K562 (cell line): ENCODE results near the gene PLCE1. TPM values are rescaled to one million over a fixed set of nuclear protein-coding genes. Genes with fewer than 3 reads are reported as not detected.

Source experiments
- ATAC-seq: fragments of 200-7000 bp; cut with Tn5 transposase; 3 replicates; pipeline ENCODE4 v1.9.1; 2020; ENCODE audit warnings: moderate library complexity
- BruUV-seq: library from RNA; stranded (reverse); fragments of 400-500 nt; replicated peaks from 2 replicates; lab custom pipeline; 2021; lab: Mats Ljungman, UMichigan
- CTCF ChIA-PET: fragments of 300-600 bp; formaldehyde crosslinking; extraction: SDS; loops from one replicate; lab custom pipeline; 2021; ENCODE audit warnings: low intra/inter-chr PET ratio; lab: Yijun Ruan, JAX
- POLR2A ChIA-PET: fragments of 300-600, 350-650 bp; sonication (Branson Sonifier 250); formaldehyde crosslinking; extraction: SDS; loops from one replicate; lab custom pipeline; 2021; ENCODE audit warnings: antibody characterized with exemption, inconsistent platforms; lab: Yijun Ruan, JAX
- DNase-seq, 4 experiments: peaks; one replicate each; pipeline versions ENCODE4 v3.0.0 to v3.0.0-alpha.2; 2011 to 2018; ENCODE audit warnings: low spot score in 3 of 4, mixed read lengths in 3 of 4; ENCODE audit errors: extremely low read depth in 1 of 4
- FAIRE-seq: peaks from 2 replicates; lab custom pipeline; 2011; peaks lifted over from hg19 to GRCh38; lab: Jason Lieb, UNC
- H2AFZ ChIP-seq: 2 replicates; pipeline ENCODE4 v1.6.0; 2011; ENCODE audit warnings: low read depth, low read length, control low read depth, inconsistent platforms
- H3K27ac ChIP-seq: fragments of 200-600 bp; 3 replicates; pipeline ENCODE4 v1.8.0; 2011; ENCODE audit warnings: low read depth, mild to moderate bottlenecking, control low read depth, inconsistent platforms, low read length, moderate library complexity, mixed read lengths; ENCODE audit errors: extremely low read depth
- H3K27me3 ChIP-seq, 2 experiments: fragments of 300-600 bp in 1 of 2; 2 replicates in 1 of 2; 3 replicates in 1 of 2; pipeline versions ENCODE4 v1.6.0 to v1.8.0; 2011; ENCODE audit warnings: inconsistent platforms in 2 of 2, low read length in 2 of 2, mild to moderate bottlenecking in 1 of 2, mixed read lengths in 1 of 2, moderate library complexity in 1 of 2; ENCODE audit not compliant: control insufficient read depth in 2 of 2, insufficient read depth in 2 of 2
- H3K36me3 ChIP-seq: fragments of 300-600 bp; 3 replicates; pipeline ENCODE4 v1.8.0; 2011; ENCODE audit warnings: mild to moderate bottlenecking, low read length, inconsistent platforms; ENCODE audit not compliant: control insufficient read depth, insufficient read depth
- H3K4me1 ChIP-seq, 2 experiments: fragments of 200-600 bp in 1 of 2; replicated peaks in 1 of 2; 2 replicates in 1 of 2; 3 replicates in 1 of 2; pipeline versions ENCODE4 v1.5.1 to v1.8.0; 2011; ENCODE audit warnings: inconsistent platforms in 2 of 2, low read length in 2 of 2, mild to moderate bottlenecking in 1 of 2, mixed read lengths in 1 of 2, moderate library complexity in 1 of 2; ENCODE audit not compliant: control insufficient read depth in 2 of 2, insufficient read depth in 2 of 2
- H3K4me2 ChIP-seq: 2 replicates; pipeline ENCODE4 v1.6.1; 2011; ENCODE audit warnings: low read length, control low read depth, inconsistent platforms, mixed read lengths; ENCODE audit not compliant: insufficient read depth
- H3K4me3 ChIP-seq: fragments of 200-600 bp; sonication (generic), shearing (Covaris generic); 2 replicates; pipeline ENCODE4 v1.5.1; 2016; ENCODE audit warnings: control low read depth, inconsistent platforms
- H3K79me2 ChIP-seq: fragments of 200-600 bp; 3 replicates; pipeline ENCODE4 v1.8.0; 2011; ENCODE audit warnings: low read length, inconsistent platforms; ENCODE audit not compliant: control insufficient read depth, insufficient read depth
- H3K9ac ChIP-seq, 2 experiments: 2 replicates each; pipeline versions ENCODE4 v1.6.0 to v1.6.1; 2011; ENCODE audit warnings: low read depth in 2 of 2, low read length in 2 of 2, control low read depth in 1 of 2, inconsistent platforms in 1 of 2, mild to moderate bottlenecking in 1 of 2, mixed read lengths in 1 of 2; ENCODE audit not compliant: insufficient read depth in 1 of 2
- H3K9me1 ChIP-seq: one replicate; pipeline ENCODE4 v1.6.0; 2011; ENCODE audit warnings: inconsistent platforms, mild to moderate bottlenecking, low read length, moderate library complexity; ENCODE audit not compliant: control insufficient read depth, insufficient read depth
- H3K9me3 ChIP-seq: replicated peaks from 2 replicates; pipeline ENCODE4 v1.5.1; 2011; ENCODE audit warnings: low read depth, low read length, inconsistent platforms; ENCODE audit not compliant: control insufficient read depth, insufficient read depth
- H4K20me1 ChIP-seq: replicated peaks from 2 replicates; pipeline ENCODE4 v1.6.1; 2011; ENCODE audit warnings: low read length, inconsistent platforms, mixed read lengths; ENCODE audit not compliant: control insufficient read depth, insufficient read depth
- CBFA2T3 ChIP-seq: fragments of 450-650 bp; IDR thresholded peaks from 2 replicates; pipeline ENCODE4 v1.6.1; 2017
- ELK3 ChIP-seq: fragments of 450-650 bp; formaldehyde crosslinking; IDR thresholded peaks from 2 replicates; pipeline ENCODE4 v1.4.0; 2020; ENCODE audit warnings: mild to moderate bottlenecking
- FOXP4 ChIP-seq: sonication (generic); formaldehyde crosslinking; IDR thresholded peaks from 2 replicates; pipeline ENCODE4 v1.8.0; 2022; ENCODE audit warnings: mild to moderate bottlenecking, missing genetic modification reagents, borderline replicate concordance
- TCF15 ChIP-seq: fragments of 250-450 bp; sonication (Bioruptor Pico); IDR thresholded peaks from 2 replicates; pipeline ENCODE4 v1.8.0; 2022; ENCODE audit warnings: moderate library complexity, mild to moderate bottlenecking, inconsistent platforms
- TCF3 ChIP-seq: sonication (generic); formaldehyde crosslinking; IDR thresholded peaks from 2 replicates; pipeline ENCODE4 v1.4.0; 2020; ENCODE audit warnings: mild to moderate bottlenecking, missing genetic modification reagents
- ZBTB40 ChIP-seq, 2 experiments: fragments of 450-650 bp in 1 of 2; sonication (generic) in 1 of 2; formaldehyde crosslinking in 1 of 2; IDR thresholded peaks; 2 replicates each; pipeline versions ENCODE4 v1.7.1 to v1.9.0; 2016 to 2022; ENCODE audit warnings: inconsistent platforms in 1 of 2, mild to moderate bottlenecking in 1 of 2, missing genetic modification reagents in 1 of 2
- ZC3H4 ChIP-seq: sonication (generic); formaldehyde crosslinking; IDR thresholded peaks from 2 replicates; pipeline ENCODE4 v1.9.0; 2021; ENCODE audit warnings: missing genetic modification reagents, borderline replicate concordance
- WGBS: fragments of 100-300 bp; shearing (Covaris generic); methylation state at CpG from one replicate; pipeline ENCODE4 v1.1.6; 2016; ENCODE audit warnings: low coverage, mixed read lengths; ENCODE audit not compliant: insufficient coverage; ENCODE audit errors: missing lambda C conversion rate; 5-methylcytosine and 5-hydroxymethylcytosine counted together
- in situ Hi-C: fragments of 300-500 bp; cut with MboI; formaldehyde crosslinking; loops from 4 replicates; pipeline ENCODE4 v1.15.0; 2018; ENCODE audit warnings: inconsistent platforms, mixed read lengths
- intact Hi-C: fragments of 100-400 bp; cut with micrococcal nuclease; formaldehyde crosslinking; loops from 2 replicates; pipeline ENCODE4 v1.14.2; 2022
- polyA plus RNA-seq, 8 experiments: library from polyadenylated mRNA; depleted of rRNA in 4 of 8; stranded (reverse) in 5 of 8; unstranded in 3 of 8; fragments of >200 nt; fragmentation: Nextera tagmentation in 2 of 8; fragmentation: Illumina TruSeq in 1 of 8; extraction: Ambion mirVana in 2 of 8; extraction: Trizol in 1 of 8; gene quantifications; 2 replicates each; pipeline versions ENCODE4 v1.2.1 to v1.2.3, GENCODE V29; 2011 to 2014; ENCODE audit warnings: inconsistent platforms in 1 of 8, missing spikeins in 1 of 8
- total RNA-seq, 7 experiments: library from RNA; depleted of rRNA in 6 of 7; stranded (reverse); fragments of >200 nt in 6 of 7; fragmentation: Illumina TruSeq in 2 of 7; extraction: Trizol in 2 of 7; gene quantifications; 2 replicates each; pipeline versions ENCODE4 v1.2.1 to v1.2.3, GENCODE V29; 2011 to 2021; ENCODE audit warnings: low replicate concordance in 1 of 7

PLCE1 gene
- total and polyA plus RNA-seq, 9 of the 15 experiments (the other 6 are each of a cell fraction or from before 2014, with no cell fraction given) = under 0.01 to 0.52 (median 0.13) TPM; not detected in 5

GRCh38 chr10:94011296-94011695 lies 17.6 kb downstream of the PLCE1 start (continued):
- no peak for TF ChIP-seq ELK3
- TF ChIP-seq TCF3 (CRISPR knock-in tag) = no peak
- no peak for TF ChIP-seq CBFA2T3

GRCh38 chr10:94012834-94013233 lies 19.1 kb downstream of the PLCE1 start:
- H2AFZ ChIP-seq = no peak overlapping the region
- H3K9me3 ChIP-seq = no peaks in the 10 kb centered on the region
- FAIRE-seq (no peak), ATAC-seq (no peak), DNase-seq (no peak)
- H3K27ac ChIP-seq = no peak overlapping the region
- no peaks in the 10 kb centered on the region for H3K9me1 ChIP-seq
- POLR2A ChIA-PET = no interaction called here
- H3K9ac ChIP-seq = no peak overlapping the region
- no peaks in the 10 kb centered on the region for H3K36me3 ChIP-seq
- H4K20me1 ChIP-seq = no peaks in the 10 kb centered on the region
- no peak overlapping the region for H3K4me2 ChIP-seq
- H3K79me2 ChIP-seq = no peaks in the 10 kb centered on the region
- 0% methylated on average over 1 of the region's 1 CpG for WGBS
- intact Hi-C loops (no loop called here), in situ Hi-C loops (no loop called here)
- H3K4me3 ChIP-seq = no peak overlapping the region
- no peaks in the 10 kb centered on the region for H3K4me1 ChIP-seq
- CTCF ChIA-PET = no interaction called here
- no peaks in the 10 kb centered on the region for H3K27me3 ChIP-seq
- BruUV-seq = no TSS peak
- TF ChIP-seq FOXP4 (CRISPR knock-in tag) = no peak
- no peak for TF ChIP-seq ZBTB40 (IDR thresholded peaks at IDR 0.05)
- no peak for TF ChIP-seq ZBTB40 (CRISPR knock-in tag; IDR thresholded peaks at IDR 0.05)
- TF ChIP-seq ZC3H4 (CRISPR knock-in tag) = no peak
- no peak for TF ChIP-seq TCF15 (CRISPR knock-in tag)
